GM18498 (cell line): ENCODE measurements around the gene SLC44A5.
"Not testable (repeated sequence)": the region's sequence is repeated elsewhere in the genome, so short reads cannot be mapped to it uniquely, and the experiment has no call there.

Experiments
- ATAC-seq: cut with Tn5 transposase; IDR thresholded peaks from one replicate; pipeline ENCODE4 v1.9.1; 2021; ENCODE audit warnings: mild to moderate bottlenecking, moderate library complexity; ENCODE audit not compliant: unreplicated experiment

The SLC44A5 gene

DNA sequence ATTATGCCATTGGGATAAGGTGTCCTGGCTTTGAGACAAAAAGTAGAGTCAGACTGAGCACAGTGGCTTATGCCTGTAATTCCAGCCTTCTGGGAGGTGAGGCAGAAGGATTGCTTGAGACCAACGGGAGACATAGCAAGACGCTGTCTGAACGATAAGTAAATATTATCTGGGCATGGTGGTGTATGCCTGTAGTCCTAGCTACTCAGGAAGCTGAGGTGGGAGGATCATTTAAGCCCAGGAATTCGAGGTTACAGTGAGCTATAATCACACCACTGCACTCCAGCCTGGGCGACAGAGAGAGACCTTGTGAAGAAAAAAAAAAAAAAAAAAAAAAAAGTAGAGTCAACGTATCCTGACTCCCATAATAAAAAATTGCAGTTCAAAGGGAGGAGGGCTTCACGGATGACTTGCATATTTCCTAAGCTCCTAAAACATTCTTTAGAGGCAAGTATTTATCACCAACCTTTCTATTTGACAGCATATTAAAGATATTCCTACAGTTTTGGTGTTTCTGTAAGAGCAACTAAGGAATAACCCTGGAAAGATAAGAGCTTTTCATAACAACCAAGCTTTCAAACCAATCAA lies 141.2 kb downstream of the SLC44A5 start:
- ATAC-seq, result no peak

DNA sequence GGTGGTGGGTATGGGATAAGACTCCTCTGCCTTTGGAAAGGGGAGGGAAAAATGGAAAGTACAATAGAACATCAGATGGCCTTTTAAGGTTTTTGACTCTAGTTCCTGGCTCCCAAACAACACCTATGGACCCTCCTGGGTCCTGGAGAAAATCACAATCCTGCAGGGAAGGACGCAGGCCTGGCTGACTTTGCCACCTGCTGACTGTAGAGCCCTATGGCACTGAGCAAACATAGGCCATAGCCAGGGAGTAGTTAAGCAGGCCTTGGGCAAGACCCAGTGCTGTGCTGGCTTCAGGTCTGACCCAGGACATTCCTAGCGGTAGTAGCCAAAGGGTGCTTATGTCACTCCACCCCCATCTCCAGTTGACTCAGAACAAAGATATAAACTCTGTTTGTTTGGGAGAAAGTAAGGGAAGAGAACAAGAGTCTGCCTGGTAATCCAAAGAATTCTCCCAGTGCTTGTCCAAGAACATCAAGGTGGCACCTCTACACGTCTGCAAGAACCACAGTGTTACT lies 149.0 kb downstream of the SLC44A5 start:
- no peak for ATAC-seq

GRCh38 chr1:75449998-75450397 lies 160.9 kb downstream of the SLC44A5 start:
- no peak for ATAC-seq

DNA sequence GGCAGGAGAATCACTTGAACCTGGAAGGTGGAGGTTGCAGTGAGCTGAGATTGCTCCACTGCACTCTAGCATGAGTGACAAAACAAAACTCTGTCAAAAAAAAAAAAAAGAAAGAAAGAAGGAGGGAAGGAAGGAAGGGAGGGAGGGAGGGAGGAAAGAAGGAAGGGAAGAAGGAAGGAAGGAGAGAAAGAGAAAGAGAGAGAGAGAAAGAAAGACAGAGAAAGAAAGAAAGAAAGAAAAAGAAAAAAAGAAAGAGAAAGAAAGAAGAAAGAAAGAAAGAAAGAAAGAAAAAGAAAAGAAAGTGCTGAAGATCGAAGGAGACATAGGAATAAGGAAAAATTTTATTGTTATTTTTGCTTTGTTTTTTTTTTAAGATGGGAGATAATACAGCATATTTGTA lies 166.7 kb downstream of the SLC44A5 start:
- ATAC-seq, result no peak

GRCh38 chr1:75440274-75440673 lies 170.6 kb downstream of the SLC44A5 start:
- ATAC-seq, result no peak

GRCh38 chr1:75438355-75438754 lies 172.6 kb downstream of the SLC44A5 start:
- no peak for ATAC-seq

GRCh38 chr1:75431843-75432242 lies 179.1 kb downstream of the SLC44A5 start:
- no peak for ATAC-seq

GRCh38 chr1:75430526-75430925 lies 180.4 kb downstream of the SLC44A5 start:
- no peak for ATAC-seq

DNA sequence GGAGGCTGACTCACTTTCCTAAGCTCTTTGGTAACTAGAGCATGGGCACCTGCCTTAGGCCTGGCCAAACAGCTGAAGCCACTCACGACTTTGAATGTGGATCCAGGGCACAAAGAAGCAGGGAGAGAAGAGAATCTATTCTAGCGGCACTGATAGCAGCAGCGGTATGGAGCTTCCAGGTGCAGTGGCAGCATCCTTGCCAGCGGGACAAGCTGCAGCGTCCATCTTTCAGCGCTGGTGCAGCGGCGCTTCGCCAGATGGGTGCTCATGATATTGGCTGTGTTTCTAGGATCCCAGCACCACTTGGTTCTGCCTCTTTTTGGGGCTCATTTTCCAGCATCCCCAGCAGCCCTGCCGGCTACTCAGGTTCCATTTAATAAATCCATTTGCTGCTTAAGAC lies 184.2 kb downstream of the SLC44A5 start:
- ATAC-seq, result no peak

DNA sequence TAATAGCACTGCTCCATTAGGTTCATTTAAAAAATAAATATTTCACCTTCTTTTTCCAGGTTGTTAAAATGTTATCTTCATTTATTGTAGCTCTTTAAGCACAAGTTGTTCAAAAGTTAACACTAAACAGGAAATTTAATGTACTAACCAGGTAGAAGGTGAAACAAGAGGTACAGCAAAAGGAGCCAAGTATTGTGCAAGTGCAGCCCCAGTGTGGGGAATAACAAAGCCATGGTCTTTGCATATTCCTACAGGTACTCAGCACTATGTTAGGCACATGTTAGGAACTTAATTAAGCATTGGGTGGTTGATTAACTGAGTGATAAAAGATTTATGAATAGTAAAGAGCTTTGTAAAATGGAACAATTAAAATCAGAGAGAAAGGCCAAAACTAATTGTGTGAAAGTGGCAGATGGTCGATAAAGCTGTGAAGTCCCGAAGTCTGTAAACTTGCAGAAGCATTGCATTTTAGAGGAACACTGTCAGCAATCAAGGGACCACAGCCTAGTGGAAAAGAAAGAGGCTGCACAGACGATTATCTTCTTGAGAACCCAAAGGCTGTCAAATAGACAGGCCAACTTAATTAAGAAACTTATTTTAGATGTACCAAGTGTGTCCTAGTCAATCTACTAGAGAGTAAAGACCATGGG lies 185.8 kb downstream of the SLC44A5 start:
- no peak for ATAC-seq

DNA sequence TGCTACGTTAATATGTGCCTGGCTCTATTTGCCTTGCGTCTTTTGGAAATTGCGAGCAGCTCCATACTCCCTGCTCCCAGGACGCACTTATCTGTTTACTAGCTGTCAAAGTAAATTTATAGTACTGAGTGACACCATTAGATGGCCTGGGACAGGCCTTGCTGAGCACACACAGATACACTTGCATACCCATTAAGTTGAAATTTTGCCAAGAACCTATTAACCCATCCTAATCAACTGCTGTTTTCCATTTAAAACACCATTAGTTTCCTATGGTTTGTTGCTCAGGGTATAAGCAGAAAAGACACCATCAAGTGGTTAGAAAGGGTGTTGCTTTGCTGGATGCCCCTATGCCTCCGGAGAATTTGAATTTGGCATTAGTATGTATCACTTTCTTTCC lies 187.3 kb downstream of the SLC44A5 start:
- no peak for ATAC-seq

DNA sequence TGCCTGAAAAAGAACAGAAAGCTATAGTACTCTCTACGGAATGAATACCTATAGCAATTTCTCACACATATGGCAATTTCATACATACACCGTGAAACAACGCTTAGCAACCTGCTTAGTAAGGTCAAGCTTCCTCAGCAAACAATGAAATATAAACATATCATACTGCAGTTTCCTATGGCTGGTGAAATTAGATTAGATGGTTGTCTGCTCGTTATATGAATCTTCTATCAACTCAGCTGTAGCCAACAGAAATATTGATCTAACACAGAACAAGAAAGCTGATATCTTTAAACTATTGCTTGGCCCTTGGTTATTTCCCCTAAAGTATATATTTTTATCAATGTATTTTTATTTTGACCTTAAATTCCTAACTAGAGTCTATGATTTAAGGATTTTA lies 187.8 kb downstream of the SLC44A5 start:
- ATAC-seq, result no peak

- no peak for ATAC-seq
Observed at GRCh38 chr1:75421371-75421770, 189.5 kb downstream of the SLC44A5 start.

DNA sequence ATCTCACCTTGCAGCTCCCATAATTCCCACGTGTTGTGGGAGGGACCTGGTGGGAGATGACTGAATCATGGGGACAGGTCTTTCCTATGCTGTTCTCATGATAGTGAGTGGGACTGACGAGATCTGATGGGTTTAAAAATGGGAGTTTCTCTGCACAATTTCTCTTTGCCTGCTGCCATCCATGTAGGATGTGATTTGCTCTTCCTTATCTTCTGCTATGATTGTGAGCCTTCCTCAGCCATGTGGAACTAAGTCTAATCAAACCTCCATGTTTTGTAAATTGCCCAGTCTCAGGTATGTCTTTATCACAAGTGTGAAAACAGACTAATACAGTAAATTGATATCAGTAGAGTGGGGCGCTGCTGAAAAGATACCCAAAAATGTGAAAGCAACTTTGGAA lies 195.7 kb downstream of the SLC44A5 start:
- ATAC-seq, result no peak

DNA sequence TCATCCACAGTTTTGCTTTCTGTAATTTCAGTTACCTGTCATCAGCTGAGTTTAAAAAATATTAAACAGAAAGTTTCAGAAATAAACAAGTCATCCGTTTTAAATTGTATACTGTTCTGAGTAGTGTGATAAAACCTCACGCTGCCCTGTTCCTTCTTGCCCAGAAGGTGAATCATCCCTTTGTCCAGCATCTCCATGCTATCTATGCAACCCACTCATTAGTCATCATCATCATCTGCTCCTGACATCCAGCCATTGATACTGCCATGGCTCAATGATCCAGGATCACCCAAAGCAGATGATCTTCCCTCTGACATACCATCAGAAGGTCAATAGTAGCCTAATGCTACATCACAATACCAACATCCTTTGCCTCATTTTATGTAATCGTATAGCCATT lies 198.3 kb downstream of the SLC44A5 start:
- no peak for ATAC-seq

- not testable (repeated sequence) for ATAC-seq
Observed at GRCh38 chr1:75404681-75405080, 206.2 kb downstream of the SLC44A5 start.

- not testable (repeated sequence) for ATAC-seq
Observed at GRCh38 chr1:75403147-75403646, 207.7 kb downstream of the SLC44A5 start.

DNA sequence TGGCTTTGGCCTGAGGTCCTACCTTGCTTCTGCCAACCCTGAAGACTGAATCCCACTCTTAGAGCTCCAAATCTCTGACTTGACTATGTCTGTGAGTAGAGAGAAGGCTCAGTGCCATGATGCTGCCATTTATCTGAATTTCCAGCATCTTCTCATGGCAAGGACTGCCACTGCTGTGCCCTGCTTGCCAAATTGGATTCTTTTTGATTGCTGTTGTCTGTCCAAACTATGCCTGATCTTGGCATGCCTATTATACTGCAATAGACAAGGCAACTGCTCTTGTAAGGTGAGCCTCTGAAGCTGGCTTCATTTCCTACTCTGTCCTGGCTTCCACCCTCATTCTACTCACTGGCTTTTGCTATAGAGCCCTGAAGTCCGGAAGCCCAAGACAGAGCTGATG lies 210.2 kb downstream of the SLC44A5 start:
- no peak for ATAC-seq

DNA sequence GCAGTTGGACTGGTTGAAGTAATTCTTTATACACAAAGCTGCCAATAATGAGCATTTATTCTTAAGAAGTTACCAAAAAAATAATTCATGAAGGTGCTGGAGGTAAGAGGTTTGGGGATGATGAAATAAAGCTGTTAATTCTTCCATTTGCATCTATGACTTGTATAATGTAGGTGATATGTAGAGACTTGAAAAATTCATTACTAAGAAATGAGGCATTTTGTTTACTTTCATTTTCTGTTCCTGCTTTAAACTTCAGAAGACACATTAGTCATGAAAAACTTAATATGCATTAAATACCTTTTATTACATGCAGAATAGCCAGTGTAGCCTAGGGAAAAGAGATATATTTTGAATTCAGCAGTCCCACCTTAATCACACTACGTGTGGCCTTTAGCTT lies 214.2 kb downstream of the SLC44A5 start:
- ATAC-seq, result no peak

GRCh38 chr1:75396260-75396659 lies 214.7 kb downstream of the SLC44A5 start:
- ATAC-seq, result no peak

- ATAC-seq, result peak; percentile 44
Observed at GRCh38 chr1:75394386-75395139, 216.4 kb downstream of the SLC44A5 start.

GRCh38 chr1:75392278-75392677 lies 218.6 kb downstream of the SLC44A5 start:
- ATAC-seq, result peak; percentile 88
